HG02571 (cell line): Measurements from ENCODE around the gene SEMA4G.

Experiments used
- ATAC-seq: cut with Tn5 transposase; IDR thresholded peaks from one replicate; pipeline ENCODE4 v1.9.1; 2021; ENCODE audit warnings: mild to moderate bottlenecking, moderate library complexity; ENCODE audit not compliant: unreplicated experiment

SEMA4G gene

DNA sequence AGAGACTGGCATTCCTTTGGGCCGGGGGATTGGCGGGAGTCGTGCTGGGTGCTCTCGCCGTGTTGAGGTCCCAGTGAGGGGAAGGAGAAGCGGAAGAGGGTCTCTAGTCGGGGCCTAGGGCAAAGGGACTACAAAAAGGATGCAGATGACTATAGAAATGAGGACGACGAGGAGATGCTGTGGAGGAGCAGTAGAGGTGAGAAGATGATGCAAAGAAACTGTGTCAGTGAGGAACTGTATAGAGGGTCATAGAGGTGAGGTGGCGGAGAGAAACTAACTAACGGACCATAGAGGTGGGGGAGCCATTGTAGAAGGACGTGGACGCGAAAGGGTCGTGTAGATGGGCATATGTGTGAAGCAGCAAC lies 18.4 kb downstream of the SEMA4G start:
- ATAC-seq: no peak

DNA sequence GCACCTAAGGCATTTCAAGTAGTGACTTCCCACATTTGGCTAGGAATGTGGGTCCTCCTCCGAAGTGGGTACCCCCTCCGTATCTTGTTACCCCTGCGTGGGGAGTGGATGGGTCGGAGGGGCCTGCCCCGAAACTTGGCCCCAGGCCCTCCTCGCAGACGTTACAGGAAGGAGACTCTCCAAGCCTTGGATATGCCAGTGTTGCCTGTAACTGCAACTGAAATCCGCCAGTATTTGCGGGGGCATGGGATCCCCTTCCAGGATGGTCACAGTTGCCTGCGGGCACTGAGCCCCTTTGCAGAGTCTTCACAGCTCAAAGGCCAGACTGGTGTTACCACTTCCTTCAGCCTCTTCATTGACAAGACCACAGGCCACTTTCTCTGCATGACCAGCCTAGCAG lies 18.9 kb downstream of the SEMA4G start:
- no peak for ATAC-seq

GRCh38 chr10:100989088-100989487 lies 19.8 kb downstream of the SEMA4G start:
- ATAC-seq: no peak

DNA sequence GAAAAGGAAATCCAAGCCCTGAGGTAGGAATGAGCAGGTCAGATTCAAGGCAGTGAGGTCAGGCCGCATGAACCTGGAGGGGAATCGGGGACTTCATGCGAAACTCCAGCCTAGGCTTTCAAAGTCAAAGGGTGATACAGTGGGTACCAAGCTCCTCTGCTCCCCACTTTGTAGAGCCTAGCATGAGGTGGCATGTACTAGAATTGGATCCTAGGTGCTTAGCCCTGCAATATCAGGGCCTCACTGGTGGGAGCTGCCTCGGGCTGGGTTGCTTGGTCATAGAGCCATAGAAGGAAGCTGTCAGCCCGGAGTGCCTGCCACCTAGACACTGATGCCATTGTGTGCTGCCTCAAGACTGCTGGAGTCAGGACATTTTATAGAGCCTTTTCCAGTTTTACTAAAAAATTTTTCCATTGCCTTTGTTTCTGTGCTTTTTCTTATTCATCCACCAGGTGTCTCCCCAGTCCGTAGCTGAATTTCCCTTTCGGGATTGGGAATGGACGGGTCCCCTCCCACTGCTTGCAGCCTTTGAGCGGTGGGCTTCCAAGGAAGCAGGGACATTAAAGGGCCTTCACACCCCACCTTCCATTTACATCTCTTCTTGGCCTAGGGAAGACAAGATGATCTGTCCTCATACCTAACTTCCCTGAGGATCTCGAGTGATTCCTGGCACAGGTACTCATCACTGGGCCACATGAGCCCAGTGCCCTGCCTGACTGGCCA lies 24.8 kb downstream of the SEMA4G start:
- no peak for ATAC-seq

GRCh38 chr10:100995181-100995580 lies 25.9 kb downstream of the SEMA4G start:
- no peak for ATAC-seq

- ATAC-seq: no peak
Measured at GRCh38 chr10:100996678-100997359, 27.5 kb downstream of the SEMA4G start.

- no peak for ATAC-seq
Measured at GRCh38 chr10:100997360-100998182, 28.3 kb downstream of the SEMA4G start.

- peak; percentile 28 for ATAC-seq
Measured at GRCh38 chr10:100998183-100998990, 29.1 kb downstream of the SEMA4G start.

DNA sequence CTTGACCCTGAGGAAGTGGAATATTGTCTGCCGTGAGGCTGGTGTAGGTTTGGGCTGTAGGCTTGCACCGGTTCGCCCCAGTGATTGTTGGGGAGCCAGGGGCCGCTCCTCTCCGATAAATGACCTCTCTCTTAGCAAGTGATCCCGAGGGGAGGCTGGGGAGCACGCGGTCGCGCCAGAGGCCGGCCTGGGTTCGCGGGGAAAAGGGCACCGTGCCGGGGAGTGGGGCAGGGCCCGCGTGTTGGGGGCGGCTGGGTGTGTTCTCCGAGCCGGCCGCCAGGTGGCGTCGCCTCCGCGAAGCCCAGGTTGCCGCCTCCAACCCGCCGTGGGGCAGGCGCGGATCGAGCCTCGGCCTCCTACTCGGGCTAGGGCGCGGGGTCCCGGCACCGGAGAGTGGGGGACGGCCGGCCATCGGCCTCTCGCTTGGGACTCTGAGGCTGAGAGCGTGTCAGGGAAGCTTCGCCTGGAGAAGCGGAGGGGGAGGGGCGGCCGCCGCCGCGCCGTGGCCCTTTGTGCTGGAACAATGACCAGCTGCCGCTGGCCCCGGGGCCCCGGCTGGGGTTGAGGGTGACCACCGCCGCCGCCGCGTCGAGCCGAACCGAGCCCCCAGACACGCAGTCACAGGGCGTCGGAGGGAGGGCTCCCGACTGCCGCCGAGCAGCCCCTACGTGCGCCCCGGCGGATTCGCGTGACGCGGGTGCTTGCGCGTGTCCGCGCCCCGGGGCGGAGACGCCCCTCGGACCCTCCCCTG lies 29.9 kb downstream of the SEMA4G start:
- peak; percentile 43 for ATAC-seq

- no peak for ATAC-seq
Measured at GRCh38 chr10:100999742-101000126, 30.4 kb downstream of the SEMA4G start, which contains the start of gene LZTS2. Gene LZTS2, plus strand, starts transcription at chr10:100999808. Its CDS starts 2,731 bp downstream, at chr10:101002539.

- no peak for ATAC-seq
Measured at GRCh38 chr10:101000127-101000914, 31.0 kb downstream of the SEMA4G start.

- no peak for ATAC-seq
Measured at GRCh38 chr10:101000915-101001658, 31.8 kb downstream of the SEMA4G start.

DNA sequence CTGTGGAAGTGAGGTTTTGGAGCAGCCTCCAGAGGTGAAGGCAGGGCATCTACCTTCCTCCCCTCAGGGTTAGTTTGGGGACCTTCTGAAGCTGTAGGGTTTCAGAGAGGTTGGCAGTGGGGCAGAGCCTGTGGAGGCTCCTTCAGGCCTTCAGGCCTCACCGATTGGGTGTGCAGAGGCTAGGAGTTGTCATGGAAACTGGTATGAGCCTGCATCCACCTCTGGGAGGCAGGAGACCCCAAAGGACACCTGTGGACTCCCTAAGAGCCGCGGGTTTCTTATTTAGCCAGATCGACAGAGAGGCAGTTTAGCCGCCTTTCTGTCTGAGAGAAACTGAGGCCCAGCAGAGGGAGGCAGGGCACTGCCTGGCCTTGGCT lies 32.3 kb downstream of the SEMA4G start:
- ATAC-seq: no peak

GRCh38 chr10:101002456-101002855 lies 33.2 kb downstream of the SEMA4G start:
- ATAC-seq: no peak

DNA sequence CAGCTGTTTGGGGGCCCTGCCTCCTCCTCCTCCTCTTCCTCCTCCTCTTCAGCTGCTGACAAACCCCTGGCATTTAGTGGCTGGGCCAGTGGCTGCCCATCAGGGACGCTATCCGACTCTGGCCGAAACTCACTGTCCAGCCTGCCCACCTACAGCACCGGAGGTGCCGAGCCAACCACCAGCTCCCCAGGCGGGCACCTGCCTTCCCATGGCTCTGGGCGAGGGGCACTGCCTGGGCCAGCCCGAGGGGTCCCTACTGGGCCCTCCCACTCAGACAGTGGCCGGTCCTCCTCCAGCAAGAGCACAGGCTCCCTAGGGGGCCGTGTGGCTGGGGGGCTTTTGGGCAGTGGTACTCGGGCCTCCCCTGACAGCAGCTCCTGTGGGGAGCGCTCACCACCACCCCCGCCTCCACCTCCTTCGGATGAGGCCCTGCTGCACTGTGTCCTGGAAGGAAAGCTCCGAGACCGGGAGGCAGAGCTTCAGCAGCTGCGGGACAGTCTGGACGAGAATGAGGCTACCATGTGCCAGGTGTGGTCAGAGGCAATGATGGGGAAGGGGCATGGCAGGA lies 34.4 kb downstream of the SEMA4G start:
- no peak for ATAC-seq

GRCh38 chr10:101005361-101005760 lies 36.1 kb downstream of the SEMA4G start:
- no peak for ATAC-seq

DNA sequence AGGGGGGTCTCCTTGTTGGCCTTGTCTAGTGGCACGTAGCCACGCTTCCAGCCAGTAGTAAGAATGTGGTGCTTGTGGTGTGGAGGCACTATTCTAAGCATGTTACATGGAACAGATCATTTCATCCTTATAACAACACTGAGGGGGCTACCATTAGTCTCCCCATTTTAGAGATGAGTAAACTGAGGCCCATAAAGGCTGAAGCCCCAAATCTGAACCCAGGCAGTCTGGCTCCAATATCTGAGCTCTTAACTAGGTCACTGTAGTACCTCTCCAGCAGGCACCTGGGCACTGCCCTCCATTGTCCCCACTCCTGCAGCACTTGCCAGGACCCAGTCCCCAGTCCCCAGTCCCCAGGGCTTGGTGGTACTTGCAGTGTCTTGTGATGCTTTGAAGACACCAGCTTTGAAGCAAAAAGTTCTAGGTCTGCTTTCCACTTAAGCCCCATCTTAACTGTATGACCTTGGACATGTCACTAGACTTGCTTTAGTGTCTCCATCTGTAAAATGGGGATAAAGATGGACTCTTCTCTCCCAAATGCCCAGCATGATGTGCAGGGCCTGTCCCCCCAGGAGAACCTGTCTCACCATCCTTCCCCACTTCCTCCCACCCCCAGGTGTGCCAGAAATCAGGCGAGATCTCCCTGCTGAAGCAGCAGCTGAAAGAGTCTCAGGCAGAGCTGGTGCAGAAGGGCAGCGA lies 36.7 kb downstream of the SEMA4G start:
- ATAC-seq: no peak

DNA sequence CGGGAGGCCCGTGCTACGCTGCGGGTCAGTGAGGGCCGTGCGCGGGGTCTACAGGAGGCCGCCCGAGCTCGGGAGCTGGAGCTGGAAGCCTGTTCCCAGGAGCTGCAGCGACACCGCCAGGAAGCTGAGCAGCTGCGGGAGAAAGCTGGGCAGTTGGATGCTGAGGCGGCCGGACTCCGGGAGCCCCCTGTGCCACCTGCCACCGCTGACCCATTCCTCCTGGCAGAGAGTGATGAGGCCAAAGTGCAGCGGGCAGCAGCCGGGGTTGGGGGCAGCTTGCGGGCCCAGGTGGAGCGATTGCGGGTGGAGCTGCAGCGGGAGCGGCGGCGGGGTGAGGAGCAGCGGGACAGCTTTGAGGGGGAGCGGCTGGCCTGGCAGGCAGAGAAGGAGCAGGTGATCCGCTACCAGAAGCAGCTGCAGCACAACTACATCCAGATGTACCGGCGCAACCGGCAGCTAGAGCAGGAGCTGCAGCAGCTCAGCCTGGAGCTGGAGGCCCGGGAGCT lies 37.3 kb downstream of the SEMA4G start:
- no peak for ATAC-seq
